ENCODE measurements around the gene BBOF1.

GRCh38 chr14:74085047-74085637 is 66.0 kb downstream of the BBOF1 start:
- TF ChIP-seq CTCF (conservative IDR thresholded peaks at IDR 0.05; ENCODE audit: low read depth, low read length) (no peak), EZH2 (IDR thresholded peaks at IDR 0.05; ENCODE audit: borderline replicate concordance, low read depth, low read length, poor library complexity, severe bottlenecking) (no peak)

Data from A673 (cell line).